GM12878 (cell line): ENCODE results near the gene GSG1. TPM values are rescaled to one million over a fixed set of nuclear protein-coding genes. Genes with fewer than 3 reads are reported as not detected.

Experiments used
- ATAC-seq: fragments of 200-7000 bp; cut with Tn5 transposase; 3 replicates; pipeline ENCODE4 v1.9.1; 2020; ENCODE audit warnings: mild to moderate bottlenecking, moderate library complexity
- BruUV-seq: library from RNA; stranded (reverse); fragments of 400-500 nt; replicated peaks from 2 replicates; lab custom pipeline; 2021; lab: Mats Ljungman, UMichigan
- CTCF ChIA-PET: fragments of 300-600 bp; sonication (Branson Sonifier 250); formaldehyde crosslinking; extraction: SDS; loops from one replicate; lab custom pipeline; 2021; ENCODE audit warnings: inconsistent platforms; lab: Yijun Ruan, JAX
- POLR2A ChIA-PET: fragments of 350-600 bp; formaldehyde crosslinking; extraction: SDS; loops from one replicate; lab custom pipeline; 2021; ENCODE audit warnings: inconsistent platforms; lab: Charles Lee
- RAD21 ChIA-PET: fragments of 300-600 bp; sonication (Branson Sonifier 250); formaldehyde crosslinking; loops from one replicate; lab custom pipeline; 2023; ENCODE audit warnings: antibody characterized with exemption; ENCODE audit not compliant: unreplicated experiment; lab: Charles Lee
- SMC1A ChIA-PET: fragments of 300-600 bp; sonication (Branson Sonifier 250); formaldehyde crosslinking; loops from one replicate; lab custom pipeline; 2023; ENCODE audit not compliant: unreplicated experiment, uncharacterized antibody; lab: Charles Lee
- DNase-seq: peaks from one replicate; pipeline ENCODE4 v3.0.0-alpha.2; 2011; ENCODE audit warnings: low read depth, low spot score
- FAIRE-seq: peaks from 3 replicates; lab custom pipeline; 2011; peaks lifted over from hg19 to GRCh38; lab: Jason Lieb, UNC
- H2AFZ ChIP-seq: 2 replicates; pipeline ENCODE4 v1.6.0; 2011; ENCODE audit warnings: low read depth, low read length, control low read depth; ENCODE audit not compliant: control insufficient read depth
- H3K27ac ChIP-seq: 2 replicates; pipeline ENCODE4 v1.5.1; 2011; ENCODE audit warnings: control low read depth; ENCODE audit not compliant: control insufficient read depth, insufficient read depth
- H3K27me3 ChIP-seq, 2 experiments: replicated peaks in 1 of 2; 2 replicates each; pipeline versions ENCODE4 v1.6.0 to v1.6.1; 2011; ENCODE audit warnings: low read length in 1 of 2; ENCODE audit not compliant: control insufficient read depth in 2 of 2, insufficient read depth in 2 of 2
- H3K36me3 ChIP-seq, 2 experiments: 2 replicates each; pipeline ENCODE4 v1.5.1; 2011; ENCODE audit warnings: low read length in 1 of 2; ENCODE audit not compliant: control insufficient read depth in 2 of 2, insufficient read depth in 2 of 2
- H3K4me1 ChIP-seq: 2 replicates; pipeline ENCODE4 v1.6.1; 2011; ENCODE audit warnings: mild to moderate bottlenecking, low read length, moderate library complexity, mixed read lengths; ENCODE audit not compliant: control insufficient read depth, insufficient read depth
- H3K4me2 ChIP-seq: 2 replicates; pipeline ENCODE4 v1.6.0; 2011; ENCODE audit warnings: control low read depth; ENCODE audit not compliant: control insufficient read depth, insufficient read depth
- H3K4me3 ChIP-seq: fragments of 200-600 bp; sonication (generic); 2 replicates; pipeline ENCODE4 v1.5.1; 2016
- H3K79me2 ChIP-seq: 2 replicates; pipeline ENCODE4 v1.6.0; 2011; ENCODE audit warnings: low read length; ENCODE audit not compliant: control insufficient read depth, insufficient read depth
- H3K9ac ChIP-seq: 2 replicates; pipeline ENCODE4 v1.8.0; 2011; ENCODE audit warnings: low read length, control low read depth, mixed read lengths; ENCODE audit not compliant: control insufficient read depth, insufficient read depth
- H3K9me3 ChIP-seq: replicated peaks from 3 replicates; pipeline ENCODE4 v1.5.1; 2011; ENCODE audit warnings: mild to moderate bottlenecking, low read length; ENCODE audit not compliant: control insufficient read depth, insufficient read depth
- H4K20me1 ChIP-seq: 2 replicates; pipeline ENCODE4 v1.6.0; 2011; ENCODE audit not compliant: control insufficient read depth, insufficient read depth
- BCL11A ChIP-seq: IDR thresholded peaks from 2 replicates; pipeline ENCODE4 v1.6.1; 2011; ENCODE audit warnings: low read depth, low read length
- BHLHE40 ChIP-seq, 2 experiments: fragments of 450-650 bp in 1 of 2; IDR thresholded peaks; 2 replicates each; pipeline ENCODE4 v1.6.1; 2011 to 2017; ENCODE audit warnings: low read depth in 2 of 2, borderline replicate concordance in 1 of 2, improper control_type of control experiment in 1 of 2, low read length in 1 of 2, mild to moderate bottlenecking in 1 of 2
- ELK1 ChIP-seq: IDR thresholded peaks from 2 replicates; pipeline ENCODE4 v1.6.1; 2012; ENCODE audit warnings: low read depth, low read length, improper control_type of control experiment
- IKZF1 ChIP-seq: fragments of 450-650 bp; conservative IDR thresholded peaks from 2 replicates; pipeline ENCODE4 v1.6.1; 2017; ENCODE audit warnings: antibody characterized with exemption, mild to moderate bottlenecking
- NFIC ChIP-seq: IDR thresholded peaks from 2 replicates; pipeline ENCODE4 v1.6.1; 2012; ENCODE audit warnings: low read depth, mild to moderate bottlenecking, inconsistent platforms, low read length, moderate library complexity
- NFXL1 ChIP-seq: fragments of 450-650 bp; IDR thresholded peaks from 2 replicates; pipeline ENCODE4 v1.6.1; 2017; ENCODE audit warnings: antibody characterized with exemption, mild to moderate bottlenecking, borderline replicate concordance
- PRDM15 ChIP-seq: fragments of 450-650 bp; formaldehyde crosslinking; IDR thresholded peaks from 2 replicates; pipeline ENCODE4 v1.4.0; 2020; ENCODE audit warnings: mild to moderate bottlenecking, moderate library complexity
- RB1 ChIP-seq: fragments of 450-650 bp; formaldehyde crosslinking; IDR thresholded peaks from 2 replicates; pipeline ENCODE4 v1.6.1; 2017; ENCODE audit warnings: mild to moderate bottlenecking, borderline replicate concordance
- RCOR1 ChIP-seq: conservative IDR thresholded peaks from 2 replicates; pipeline ENCODE4 v1.6.1; 2012; ENCODE audit warnings: low read depth, low read length, improper control_type of control experiment
- TARDBP ChIP-seq: IDR thresholded peaks from 2 replicates; pipeline ENCODE4 v1.6.1; 2016; ENCODE audit warnings: borderline replicate concordance
- TBL1XR1 ChIP-seq: IDR thresholded peaks from 2 replicates; pipeline ENCODE4 v1.6.1; 2012; ENCODE audit warnings: low read depth, low read length, improper control_type of control experiment
- ZNF207 ChIP-seq: fragments of 450-650 bp; IDR thresholded peaks from 2 replicates; pipeline ENCODE4 v1.6.1; 2014; ENCODE audit warnings: antibody characterized with exemption, mild to moderate bottlenecking, borderline replicate concordance
- ZNF622 ChIP-seq: fragments of 450-650 bp; IDR thresholded peaks from 2 replicates; pipeline ENCODE4 v1.6.1; 2017; ENCODE audit warnings: mild to moderate bottlenecking, inconsistent platforms
- ZSCAN29 ChIP-seq: fragments of 450-650 bp; IDR thresholded peaks from 2 replicates; pipeline ENCODE4 v1.6.1; 2017; ENCODE audit warnings: mild to moderate bottlenecking, moderate library complexity
- ZZZ3 ChIP-seq: IDR thresholded peaks from 2 replicates; pipeline ENCODE4 v1.6.1; 2011; ENCODE audit warnings: low read depth; ENCODE audit not compliant: control insufficient read depth, insufficient read length
- WGBS: methylation state at CpG from one replicate; pipeline ENCODE4 v1.1.6; 2016; ENCODE audit warnings: low lambda C conversion rate; ENCODE audit not compliant: insufficient replicate concordance, insufficient coverage; ENCODE audit errors: missing lambda C conversion rate; 5-methylcytosine and 5-hydroxymethylcytosine counted together
- in situ Hi-C: fragments of 300-500 bp; cut with MboI; formaldehyde crosslinking; loops from 9 replicates; pipeline ENCODE4 v1.14.3; 2018; ENCODE audit warnings: mixed read lengths
- intact Hi-C: fragments of 100-400 bp; cut with micrococcal nuclease; formaldehyde crosslinking; loops from one replicate; pipeline ENCODE4 v1.14.2; 2022; ENCODE audit not compliant: unreplicated experiment
- polyA plus RNA-seq, 11 experiments: library from polyadenylated mRNA; depleted of rRNA in 4 of 11; unstranded in 6 of 11; stranded (reverse) in 5 of 11; fragments of >200 nt; fragmentation: Nextera tagmentation in 4 of 11; fragmentation: Illumina TruSeq in 1 of 11; extraction: Ambion mirVana in 4 of 11; extraction: Trizol in 1 of 11; gene quantifications; 1 replicate in 1 of 11; 2 replicates in 10 of 11; pipeline versions ENCODE4 v1.2.1 to v1.2.3, GENCODE V29; 2011 to 2016; ENCODE audit warnings: inconsistent platforms in 2 of 11, missing spikeins in 2 of 11, low read depth in 1 of 11
- total RNA-seq, 4 experiments: library from RNA; depleted of rRNA in 3 of 4; stranded (reverse); fragments of >200 nt in 3 of 4; fragmentation: Illumina TruSeq in 1 of 4; extraction: Trizol in 1 of 4; gene quantifications; 2 replicates each; pipeline versions ENCODE4 v1.2.1 to v1.2.3, GENCODE V29; 2013 to 2021
- TF ChIP-seq, protein P1 (sequence below): fragments of 450-650 bp; IDR thresholded peaks from 2 replicates; pipeline ENCODE4 v1.6.1; 2017; ENCODE audit warnings: mild to moderate bottlenecking, moderate library complexity

The GSG1 gene
- total and polyA plus RNA-seq, 10 of the 15 experiments (the other 5 are each of a cell fraction or from before 2014, with no cell fraction given) = not detected

- H4K20me1 ChIP-seq = no peaks in the 10 kb centered on the region; the same call in 1 of the 2 replicates
- ChIA-PET SMC1A (no interaction called here), CTCF (interaction anchor here (0.7 kb wide), 1 partner anchor 737 kb away, joined by 3 read pairs; no protein-coding TSS in a partner anchor), RAD21 (no interaction called here), POLR2A (no interaction called here)
- in situ Hi-C loops (no loop called here), intact Hi-C loops (no loop called here)
- H3K4me3 ChIP-seq = no peak overlapping the region
- FAIRE-seq = no peak
- H3K27me3 ChIP-seq = peaks cover 3 to 7% of the 10 kb centered on the region in 2 experiments; a peak in 3 of 4 replicates
- no peak for ATAC-seq
- no peaks in the 10 kb centered on the region for H3K36me3 ChIP-seq
- 28% methylated on average over 7 of the region's 7 CpGs for WGBS
- no peak overlapping the region for H3K27ac ChIP-seq
- no peak for DNase-seq
- H3K4me1 ChIP-seq = no peaks in the 10 kb centered on the region
- no peaks in the 10 kb centered on the region for H3K79me2 ChIP-seq
- no peak overlapping the region for H3K9ac ChIP-seq
- H3K4me2 ChIP-seq = no peak overlapping the region
- H2AFZ ChIP-seq = no peak overlapping the region
- H3K9me3 ChIP-seq = no peaks in the 10 kb centered on the region
- BruUV-seq = no TSS peak
- TF ChIP-seq ZNF207 (no peak), ZZZ3 (no peak), ELK1 (no peak), ZNF622 (no peak), TARDBP (no peak), BHLHE40 (IDR thresholded peaks at IDR 0.05; ENCODE audit: borderline replicate concordance in 1 of 2, low read depth in 2 of 2, low read length in 1 of 2) (no peak), TBL1XR1 (no peak), RCOR1 (no peak), IKZF1 (no peak), NFIC (no peak), ZSCAN29 (no peak), BCL11A (no peak), PRDM15 (CRISPR knock-in tag) (no peak), NFXL1 (no peak), RB1 (no peak)
- TF ChIP-seq, protein P1, sequence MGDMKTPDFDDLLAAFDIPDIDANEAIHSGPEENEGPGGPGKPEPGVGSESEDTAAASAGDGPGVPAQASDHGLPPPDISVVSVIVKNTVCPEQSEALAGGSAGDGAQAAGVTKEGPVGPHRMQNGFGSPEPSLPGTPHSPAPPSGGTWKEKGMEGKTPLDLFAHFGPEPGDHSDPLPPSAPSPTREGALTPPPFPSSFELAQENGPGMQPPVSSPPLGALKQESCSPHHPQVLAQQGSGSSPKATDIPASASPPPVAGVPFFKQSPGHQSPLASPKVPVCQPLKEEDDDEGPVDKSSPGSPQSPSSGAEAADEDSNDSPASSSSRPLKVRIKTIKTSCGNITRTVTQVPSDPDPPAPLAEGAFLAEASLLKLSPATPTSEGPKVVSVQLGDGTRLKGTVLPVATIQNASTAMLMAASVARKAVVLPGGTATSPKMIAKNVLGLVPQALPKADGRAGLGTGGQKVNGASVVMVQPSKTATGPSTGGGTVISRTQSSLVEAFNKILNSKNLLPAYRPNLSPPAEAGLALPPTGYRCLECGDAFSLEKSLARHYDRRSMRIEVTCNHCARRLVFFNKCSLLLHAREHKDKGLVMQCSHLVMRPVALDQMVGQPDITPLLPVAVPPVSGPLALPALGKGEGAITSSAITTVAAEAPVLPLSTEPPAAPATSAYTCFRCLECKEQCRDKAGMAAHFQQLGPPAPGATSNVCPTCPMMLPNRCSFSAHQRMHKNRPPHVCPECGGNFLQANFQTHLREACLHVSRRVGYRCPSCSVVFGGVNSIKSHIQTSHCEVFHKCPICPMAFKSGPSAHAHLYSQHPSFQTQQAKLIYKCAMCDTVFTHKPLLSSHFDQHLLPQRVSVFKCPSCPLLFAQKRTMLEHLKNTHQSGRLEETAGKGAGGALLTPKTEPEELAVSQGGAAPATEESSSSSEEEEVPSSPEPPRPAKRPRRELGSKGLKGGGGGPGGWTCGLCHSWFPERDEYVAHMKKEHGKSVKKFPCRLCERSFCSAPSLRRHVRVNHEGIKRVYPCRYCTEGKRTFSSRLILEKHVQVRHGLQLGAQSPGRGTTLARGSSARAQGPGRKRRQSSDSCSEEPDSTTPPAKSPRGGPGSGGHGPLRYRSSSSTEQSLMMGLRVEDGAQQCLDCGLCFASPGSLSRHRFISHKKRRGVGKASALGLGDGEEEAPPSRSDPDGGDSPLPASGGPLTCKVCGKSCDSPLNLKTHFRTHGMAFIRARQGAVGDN = no peak
These were observed 49.7 kb upstream of the GSG1 start for GRCh38 chr12:13153180-13153579.
